HT1080 (cell line): Measurements from ENCODE around the gene SNX20. TPM values are rescaled to one million over a fixed set of nuclear protein-coding genes. Genes with fewer than 3 reads are reported as not detected.

Source experiments
- total RNA-seq: library from RNA; depleted of rRNA; stranded (reverse); fragments of >200 nt; shearing (Covaris generic); gene quantifications from 2 replicates; pipeline ENCODE4 v1.2.3, GENCODE V29; 2014; rRNA removed

The SNX20 gene
- total RNA-seq, 1 experiment from 2014 or later, result not detected

Other genes with a start within 250 kb of the SNX20 start
- 0.10 and 0.37 TPM in 2 replicates for gene NKD1, start 132.9 kb downstream of the SNX20 start, total RNA-seq
- not detected in 2 replicates for gene NOD2, start 12.3 kb upstream of the SNX20 start, total RNA-seq
- 11.8 and 12.7 TPM in 2 replicates for gene CYLD, start 60.8 kb upstream of the SNX20 start, total RNA-seq